RWPE2 (cell line): ENCODE results near the gene N4BP2L1.

Experiments
- ATAC-seq: fragments of 200-7000 bp; cut with Tn5 transposase; 3 replicates; pipeline ENCODE4 v1.9.1; 2021; ENCODE audit warnings: low read depth
- DNase-seq: peaks from one replicate; pipeline ENCODE4 v3.0.0-alpha.2; 2020; ENCODE audit warnings: low spot score
- H3K27ac ChIP-seq: fragments of 450-650 bp; 2 replicates; pipeline ENCODE4 v1.5.1; 2017; ENCODE audit warnings: mild to moderate bottlenecking; ENCODE audit not compliant: poor library complexity, severe bottlenecking
- H3K27me3 ChIP-seq: fragments of 250-450 bp; sonication (Bioruptor Pico); 2 replicates; pipeline ENCODE4 v1.5.1; 2021; ENCODE audit warnings: mild to moderate bottlenecking, moderate library complexity; ENCODE audit not compliant: insufficient read depth, poor library complexity, severe bottlenecking
- H3K36me3 ChIP-seq: fragments of 250-450 bp; sonication (Bioruptor Pico); 2 replicates; pipeline ENCODE4 v1.5.1; 2020; ENCODE audit warnings: low read depth, mild to moderate bottlenecking, moderate library complexity
- H3K4me1 ChIP-seq: fragments of 250-450 bp; sonication (Bioruptor Pico); 2 replicates; pipeline ENCODE4 v1.5.1; 2021; ENCODE audit warnings: mild to moderate bottlenecking, moderate library complexity; ENCODE audit not compliant: insufficient read depth, poor library complexity, severe bottlenecking
- H3K4me3 ChIP-seq: fragments of 250-450 bp; sonication (Bioruptor Pico); 2 replicates; pipeline ENCODE4 v1.5.1; 2021; ENCODE audit warnings: mild to moderate bottlenecking, moderate library complexity; ENCODE audit not compliant: severe bottlenecking
- H3K9me3 ChIP-seq: fragments of 250-450 bp; sonication (Bioruptor Pico); 2 replicates; pipeline ENCODE4 v1.5.1; 2021; ENCODE audit warnings: mild to moderate bottlenecking, moderate library complexity; ENCODE audit not compliant: severe bottlenecking
- TF ChIP-seq, protein P1 (sequence below): fragments of 450-650 bp; IDR thresholded peaks from one replicate; pipeline ENCODE4 v1.5.1; 2017; ENCODE audit warnings: mild to moderate bottlenecking, moderate library complexity; ENCODE audit not compliant: poor library complexity, severe bottlenecking

The N4BP2L1 gene

DNA sequence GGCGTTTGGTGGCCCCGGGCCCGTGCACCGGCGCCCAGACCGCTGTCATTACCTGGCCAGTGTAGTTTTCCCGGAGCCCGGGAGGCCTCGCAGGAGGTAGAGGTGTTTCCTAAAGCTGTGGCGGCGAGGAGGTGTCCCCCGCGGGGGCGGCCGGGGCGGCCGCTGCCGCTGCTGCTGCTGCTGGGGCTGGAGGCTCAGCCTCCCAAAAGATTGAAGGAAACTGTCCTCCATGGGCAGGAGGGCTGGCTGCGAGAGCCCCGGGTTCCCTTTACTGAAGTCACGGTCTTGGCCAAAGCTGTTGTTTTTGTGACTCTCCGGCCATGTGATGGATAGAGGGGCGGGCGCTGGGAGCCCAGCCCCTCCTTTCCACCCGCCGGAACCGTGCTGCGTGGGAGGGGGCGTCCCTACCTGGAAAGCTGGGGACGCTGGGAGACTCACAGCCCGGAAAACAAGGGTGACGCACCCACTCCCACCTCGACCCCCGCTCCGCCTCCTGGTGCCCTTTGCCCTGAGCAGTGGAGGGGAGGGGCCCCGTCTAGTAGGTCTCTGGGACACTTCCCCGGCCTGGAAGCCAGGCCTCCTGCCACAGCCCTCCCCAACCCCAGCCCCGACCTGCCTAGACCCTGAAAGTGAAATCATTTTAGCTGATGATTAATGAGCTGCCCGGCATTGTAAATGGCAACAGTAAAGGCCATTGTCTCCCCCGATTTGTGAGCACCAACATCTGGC is at the start of gene N4BP2L1:
N4BP2L1 (minus strand) TSS at position 279 of the 729 bp plus-strand sequence; CDS start at position 231, 48 bp downstream.
- TF ChIP-seq, protein P1, sequence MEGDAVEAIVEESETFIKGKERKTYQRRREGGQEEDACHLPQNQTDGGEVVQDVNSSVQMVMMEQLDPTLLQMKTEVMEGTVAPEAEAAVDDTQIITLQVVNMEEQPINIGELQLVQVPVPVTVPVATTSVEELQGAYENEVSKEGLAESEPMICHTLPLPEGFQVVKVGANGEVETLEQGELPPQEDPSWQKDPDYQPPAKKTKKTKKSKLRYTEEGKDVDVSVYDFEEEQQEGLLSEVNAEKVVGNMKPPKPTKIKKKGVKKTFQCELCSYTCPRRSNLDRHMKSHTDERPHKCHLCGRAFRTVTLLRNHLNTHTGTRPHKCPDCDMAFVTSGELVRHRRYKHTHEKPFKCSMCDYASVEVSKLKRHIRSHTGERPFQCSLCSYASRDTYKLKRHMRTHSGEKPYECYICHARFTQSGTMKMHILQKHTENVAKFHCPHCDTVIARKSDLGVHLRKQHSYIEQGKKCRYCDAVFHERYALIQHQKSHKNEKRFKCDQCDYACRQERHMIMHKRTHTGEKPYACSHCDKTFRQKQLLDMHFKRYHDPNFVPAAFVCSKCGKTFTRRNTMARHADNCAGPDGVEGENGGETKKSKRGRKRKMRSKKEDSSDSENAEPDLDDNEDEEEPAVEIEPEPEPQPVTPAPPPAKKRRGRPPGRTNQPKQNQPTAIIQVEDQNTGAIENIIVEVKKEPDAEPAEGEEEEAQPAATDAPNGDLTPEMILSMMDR = no peak
- ATAC-seq (peak; percentile 57), DNase-seq (no peak)
- Histone ChIP-seq H3K27me3 (no peaks in the 10 kb centered on the region), H3K27ac (no peak within 1 kb of the TSS), H3K4me3 (peak within 1 kb of the TSS; percentile 61), H3K9me3 (no peaks in the 10 kb centered on the region), H3K4me1 (peaks cover 7% of the 10 kb centered on the region), H3K36me3 (no peaks in the 10 kb centered on the region)

DNA sequence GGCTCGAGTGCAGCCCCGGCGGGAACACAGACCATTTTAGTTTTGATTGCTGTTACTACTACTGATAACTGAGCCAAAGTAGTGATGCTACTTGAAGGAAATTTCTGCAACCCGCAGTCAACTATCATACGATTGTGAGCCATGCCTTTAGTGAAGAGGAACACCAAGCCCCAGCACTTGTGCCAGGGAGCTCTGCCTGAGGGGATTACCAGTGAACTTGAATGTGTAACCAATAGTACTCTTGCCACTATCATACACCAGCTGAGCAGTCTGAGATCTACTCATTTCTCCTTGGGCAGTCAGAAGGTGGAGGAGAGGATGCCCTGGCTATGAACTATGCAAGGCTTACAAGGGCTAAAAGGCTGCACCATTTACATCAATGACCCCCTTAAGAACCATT is 49.0 kb upstream of the N4BP2L1 start:
- ATAC-seq = no peak
- TF ChIP-seq, protein P1 = no peak
- H3K27ac ChIP-seq = no peak overlapping the region

DNA sequence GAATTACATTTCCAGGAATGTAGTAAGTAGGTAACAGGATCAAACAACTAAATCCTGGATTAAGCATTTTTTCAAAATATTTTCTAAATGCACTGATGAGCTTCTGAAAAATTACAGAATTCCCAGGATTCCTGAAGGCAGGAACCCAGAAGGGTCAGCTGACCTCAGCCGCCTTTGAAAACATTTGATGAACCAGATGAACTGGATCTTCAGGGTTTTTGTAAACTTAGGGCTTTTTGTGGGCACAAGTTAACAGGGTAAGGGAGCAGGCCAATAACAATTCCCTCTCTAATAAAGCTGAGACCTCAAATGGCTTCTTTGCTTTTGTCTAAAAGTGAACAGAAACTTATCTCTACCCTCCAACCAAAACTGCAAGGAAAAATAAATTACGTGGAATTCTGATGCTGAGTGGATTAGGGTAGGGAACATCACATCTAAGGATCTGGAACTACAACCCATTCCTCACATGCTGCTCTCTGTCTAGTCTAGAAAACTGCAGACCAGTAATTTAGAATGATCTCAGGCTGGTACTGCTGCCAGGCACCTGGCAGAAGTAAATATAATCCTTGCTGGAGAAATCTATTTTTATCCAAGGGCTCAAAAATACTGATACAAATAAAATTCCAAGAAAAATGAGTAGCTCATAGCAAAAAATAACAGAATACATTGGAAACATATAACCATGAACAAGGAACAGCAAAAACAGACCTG is 48.2 kb upstream of the N4BP2L1 start:
- Histone ChIP-seq H3K9me3 (no peaks in the 10 kb centered on the region), H3K4me3 (no peak overlapping the region), H3K27me3 (no peaks in the 10 kb centered on the region), H3K4me1 (no peaks in the 10 kb centered on the region), H3K36me3 (no peaks in the 10 kb centered on the region), H3K27ac (no peak overlapping the region)
- DNase-seq (no peak), ATAC-seq (no peak)
- TF ChIP-seq, protein P1 = no peak

More for the DNA sequence above, 49.0 kb upstream of the N4BP2L1 start:
- Histone ChIP-seq H3K4me1 (no peaks in the 10 kb centered on the region), H3K27me3 (no peaks in the 10 kb centered on the region), H3K4me3 (no peak overlapping the region), H3K36me3 (no peaks in the 10 kb centered on the region), H3K9me3 (no peaks in the 10 kb centered on the region)
- DNase-seq = no peak

DNA sequence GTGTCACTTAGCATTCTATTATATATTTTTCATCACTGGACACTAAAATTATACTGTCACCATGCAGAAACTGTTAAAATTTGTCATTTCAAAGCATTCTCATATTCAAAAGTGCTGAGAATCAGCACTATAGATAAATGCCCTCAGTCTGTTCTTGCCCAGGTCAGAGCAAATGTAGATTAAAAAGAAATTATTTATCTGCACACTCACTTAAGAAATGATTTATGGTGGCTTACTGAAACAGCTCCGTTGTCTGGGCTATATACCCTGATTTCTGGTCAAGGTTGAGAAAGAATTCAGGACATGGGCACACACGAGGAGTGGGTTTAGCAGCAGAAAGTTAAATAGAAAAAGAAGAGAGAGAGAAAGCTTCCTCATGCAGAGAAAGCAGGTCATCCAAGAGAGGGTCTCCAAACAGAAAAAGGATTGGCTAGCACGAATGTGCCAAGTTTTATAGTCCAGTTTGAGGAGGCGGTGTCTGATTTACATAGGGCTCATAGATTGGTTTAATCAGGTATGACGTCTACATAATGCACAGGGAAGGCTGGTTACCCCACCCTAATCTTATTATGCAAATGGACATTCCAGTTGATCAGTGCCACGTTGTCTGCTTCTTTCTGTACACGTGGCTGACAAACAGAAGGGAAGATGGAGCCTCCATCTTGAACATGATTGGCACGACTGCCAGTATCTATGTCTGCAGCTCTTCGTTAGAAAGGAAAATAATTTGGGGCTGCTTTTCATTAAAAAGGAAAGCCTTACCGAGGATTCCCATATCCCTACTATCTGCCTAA is 47.3 kb upstream of the N4BP2L1 start:
- DNase-seq (no peak), ATAC-seq (no peak)
- Histone ChIP-seq H3K9me3 (no peaks in the 10 kb centered on the region), H3K4me3 (no peak overlapping the region), H3K36me3 (no peaks in the 10 kb centered on the region), H3K27me3 (no peaks in the 10 kb centered on the region), H3K4me1 (no peaks in the 10 kb centered on the region), H3K27ac (no peak overlapping the region)
- TF ChIP-seq, protein P1 = no peak
